ENCODE data around the gene BCAM.

BCAM gene

DNA sequence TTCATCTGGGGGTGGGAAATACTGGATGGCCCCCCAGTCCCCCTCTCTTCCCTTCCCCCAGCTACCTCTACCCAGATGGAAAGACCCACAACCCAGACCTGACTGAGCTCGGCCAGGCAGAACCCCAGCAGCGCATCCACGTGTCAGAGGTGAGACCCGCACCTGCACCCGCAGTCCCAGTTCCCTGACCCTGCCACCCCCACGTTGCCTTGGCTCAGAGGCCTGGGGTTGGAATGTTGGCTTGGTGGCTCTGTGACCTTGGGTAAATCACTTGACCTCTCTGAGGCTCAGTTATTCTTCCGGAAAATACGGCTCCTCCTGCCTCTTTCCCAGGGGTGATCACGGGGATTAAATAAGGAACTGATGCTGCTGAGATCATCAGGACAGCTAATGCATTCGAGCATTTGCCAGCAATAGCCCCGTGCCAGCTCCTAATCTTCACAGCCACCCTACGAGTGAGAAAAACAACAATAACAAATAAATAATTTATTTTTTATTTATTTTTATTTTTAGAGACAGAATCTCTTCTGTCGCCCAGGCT, 18.9 kb upstream of the BCAM start:
- DNase-seq (ENCODE audit: low spot score): no peak

GRCh38 chr19:44792281-44792680, 16.6 kb upstream of the BCAM start:
- DNase-seq (ENCODE audit: low spot score): no peak

DNA sequence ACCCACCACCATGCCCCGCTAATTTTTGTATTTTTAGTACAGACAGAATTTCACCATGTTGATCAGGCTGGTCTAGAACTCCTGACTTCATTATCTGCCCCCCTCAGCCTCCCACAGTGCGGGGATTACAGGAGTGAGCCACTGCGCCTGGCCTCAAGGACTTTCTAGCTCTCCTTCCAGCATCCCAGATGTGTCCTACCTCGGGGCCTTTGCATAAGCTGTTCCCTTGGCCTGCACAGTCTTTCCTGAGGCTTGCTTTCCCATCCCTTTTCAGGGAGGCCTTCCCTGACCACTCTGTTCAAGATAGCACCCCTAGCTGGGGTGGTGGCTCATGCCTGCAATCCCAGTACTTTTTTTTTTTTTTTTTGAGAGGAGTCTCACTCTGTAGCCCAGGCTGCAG, 14.3 kb upstream of the BCAM start:
- DNase-seq (ENCODE audit: low spot score): no peak

- DNase-seq (ENCODE audit: low spot score): no peak
Measured at GRCh38 chr19:44795398-44795987, 13.4 kb upstream of the BCAM start.

GRCh38 chr19:44796701-44797115, 12.2 kb upstream of the BCAM start:
- no peak for DNase-seq (ENCODE audit: low spot score)

GRCh38 chr19:44799627-44800346, 9.1 kb upstream of the BCAM start:
- no peak for DNase-seq (ENCODE audit: low spot score)

- DNase-seq (ENCODE audit: low spot score): peak; percentile 72
Measured at GRCh38 chr19:44800461-44800860, 8.4 kb upstream of the BCAM start.

- DNase-seq (ENCODE audit: low spot score): no peak
Measured at GRCh38 chr19:44803442-44804428, 5.2 kb upstream of the BCAM start.

GRCh38 chr19:44806291-44806690, 2.6 kb upstream of the BCAM start:
- DNase-seq (ENCODE audit: low spot score): no peak

GRCh38 chr19:44807162-44807561, 1.7 kb upstream of the BCAM start:
- no peak for DNase-seq (ENCODE audit: low spot score)

DNA sequence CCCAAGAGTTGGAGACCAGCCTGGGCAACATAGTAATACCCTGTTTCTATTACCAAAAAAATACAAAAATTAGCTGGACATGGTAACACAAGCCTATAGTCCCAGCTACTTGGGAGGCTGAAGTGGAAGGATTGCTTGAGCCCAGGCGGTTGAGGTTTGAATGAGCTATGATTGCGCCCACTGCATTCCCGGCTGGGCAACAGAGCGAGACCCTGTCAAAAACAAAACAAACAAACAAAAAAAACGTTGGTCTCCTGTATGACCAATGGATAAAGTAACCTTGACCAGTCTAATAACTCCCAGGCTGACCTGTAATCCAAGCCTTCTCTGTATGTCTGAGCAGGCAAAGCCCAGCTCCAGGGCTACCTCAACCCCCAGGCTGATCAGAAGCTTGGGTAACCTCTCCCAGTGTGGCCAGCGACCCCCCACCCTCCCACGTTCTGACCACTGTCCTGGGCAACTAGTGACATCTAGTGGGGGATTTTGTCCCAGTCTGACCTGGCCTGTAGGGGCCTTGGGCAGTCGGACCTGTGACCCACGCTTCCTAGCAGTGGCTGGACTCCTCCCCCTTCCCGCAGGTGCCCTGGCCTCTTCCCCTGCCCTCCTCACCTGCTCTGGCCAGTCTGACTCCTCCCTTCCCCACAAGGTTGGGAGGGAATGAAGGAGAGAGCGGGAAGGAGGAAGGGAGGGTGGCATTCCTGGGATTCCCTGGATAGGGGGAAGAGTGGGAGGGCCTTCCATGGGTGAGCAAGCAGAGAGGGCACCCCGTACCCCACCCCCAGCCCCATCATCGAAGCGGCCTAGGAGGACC, 1.0 kb upstream of the BCAM start:
- DNase-seq (ENCODE audit: low spot score): no peak

GRCh38 chr19:44809577-44810233, 802 bp downstream of the BCAM start:
- DNase-seq (ENCODE audit: low spot score): no peak

DNA sequence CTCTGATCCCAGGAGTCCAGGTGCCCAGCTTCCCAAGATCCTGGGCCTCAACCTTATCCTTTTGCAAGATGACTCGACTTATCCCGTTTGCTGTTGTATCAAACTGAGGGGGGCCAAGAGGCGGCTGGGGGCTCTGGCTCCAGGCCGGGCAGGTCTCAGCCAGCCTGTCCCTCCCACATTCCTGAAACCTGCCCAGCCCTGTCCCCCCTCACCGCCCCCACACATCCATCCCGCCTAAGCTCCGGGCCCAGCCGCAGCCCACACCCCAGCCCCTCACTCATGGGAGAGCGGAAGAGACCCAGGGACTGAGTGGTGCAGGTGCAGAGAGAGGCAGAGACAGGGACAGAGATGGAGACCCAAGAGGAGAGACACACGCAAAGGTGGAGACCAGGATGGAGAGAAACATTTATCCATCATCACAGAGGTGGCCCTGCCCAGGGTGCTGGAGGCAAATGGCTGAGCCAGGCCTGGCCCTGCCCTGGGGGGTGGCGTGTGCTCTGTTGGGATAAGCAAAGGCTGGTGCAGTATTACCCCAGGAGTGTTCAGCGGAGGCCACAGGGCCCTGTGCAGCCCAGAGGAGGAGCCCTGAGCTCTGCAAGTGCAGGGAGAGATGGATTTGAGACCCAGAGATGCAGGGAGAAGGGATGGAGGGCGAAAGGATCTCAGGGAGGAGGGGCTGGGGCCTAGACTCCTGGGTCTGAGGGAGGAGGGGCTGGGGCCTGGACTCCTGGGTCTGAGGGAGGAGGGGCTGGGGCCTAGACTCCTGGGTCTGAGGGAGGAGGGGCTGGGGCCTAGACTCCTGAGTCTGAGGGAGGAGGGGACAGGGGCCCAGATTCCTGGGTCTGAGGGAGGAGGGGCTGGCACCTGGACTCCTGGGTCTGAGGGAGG, 1.6 kb downstream of the BCAM start:
- no peak for DNase-seq (ENCODE audit: low spot score)

- no peak for DNase-seq (ENCODE audit: low spot score)
Measured at GRCh38 chr19:44811122-44811419, 2.2 kb downstream of the BCAM start.

GRCh38 chr19:44812142-44812718, 3.3 kb downstream of the BCAM start:
- no peak for DNase-seq (ENCODE audit: low spot score)

GRCh38 chr19:44813070-44813840, 4.4 kb downstream of the BCAM start:
- DNase-seq (ENCODE audit: low spot score): no peak

DNA sequence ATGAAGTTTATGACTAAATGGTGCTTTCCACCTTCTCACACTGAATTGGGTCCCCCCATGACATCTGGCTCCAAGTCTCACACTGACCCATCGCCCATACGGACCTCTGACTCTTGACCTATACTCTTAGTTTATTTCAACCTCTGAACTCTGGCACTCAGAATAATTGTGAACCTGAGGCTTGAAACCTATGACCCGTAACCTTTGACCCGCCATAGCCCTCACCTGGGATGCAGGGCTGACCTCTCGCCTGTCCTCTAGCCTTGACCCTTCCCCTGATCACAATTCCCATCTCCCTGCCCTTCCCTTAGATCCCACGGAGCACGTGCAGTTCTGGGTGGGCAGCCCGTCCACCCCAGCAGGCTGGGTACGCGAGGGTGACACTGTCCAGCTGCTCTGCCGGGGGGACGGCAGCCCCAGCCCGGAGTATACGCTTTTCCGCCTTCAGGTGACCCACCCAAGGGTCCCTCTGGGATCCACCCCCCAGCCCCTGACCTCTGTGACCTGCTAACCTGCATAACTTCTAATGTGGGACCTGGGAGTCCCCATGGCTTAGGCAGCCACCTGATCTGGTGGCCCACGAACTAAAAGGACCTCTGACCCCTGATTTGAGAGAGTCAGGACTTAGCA, 5.1 kb downstream of the BCAM start:
- DNase-seq (ENCODE audit: low spot score): no peak

GRCh38 chr19:44814517-44814916, 5.6 kb downstream of the BCAM start:
- no peak for DNase-seq (ENCODE audit: low spot score)

DNA sequence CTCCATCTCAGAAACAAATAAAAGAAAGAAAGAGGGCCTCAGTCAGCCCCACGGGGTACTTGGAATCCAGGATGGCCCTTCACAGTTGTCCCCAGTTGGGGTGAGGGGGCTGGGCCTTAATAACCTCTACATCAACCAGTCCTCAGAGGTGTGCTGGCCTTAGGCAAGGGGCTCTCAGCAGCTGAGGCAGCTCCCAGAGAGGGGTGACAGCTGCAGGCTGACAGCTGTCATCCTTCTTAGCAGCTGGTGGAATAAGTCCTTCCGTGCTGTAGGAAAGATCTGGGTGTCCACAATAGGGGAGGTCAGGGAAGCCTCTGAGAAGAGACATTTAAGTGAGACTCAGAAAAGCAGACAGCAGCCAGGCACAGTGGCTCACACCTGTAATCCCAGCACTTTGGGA, 7.4 kb downstream of the BCAM start:
- DNase-seq (ENCODE audit: low spot score): no peak

Measured in COLO829 (cell line).